Tibial nerve (tissue), 4 donors: Measurements from ENCODE around the gene MCHR1. TPM values are rescaled to one million over a fixed set of nuclear protein-coding genes. Genes with fewer than 3 reads are reported as not detected.

Experiments
- DNase-seq, 2 donors: peaks; one replicate each; pipeline ENCODE4 v3.0.0-alpha.2; 2019; ENCODE audit warnings: low spot score in 2 of 2
- H3K27ac ChIP-seq, 4 donors: fragments of 200-600 bp; sonication (generic) in 3 of 4; one replicate each; pipeline ENCODE4 v1.5.1; 2017 to 2019; ENCODE audit warnings: mild to moderate bottlenecking in 1 of 4
- H3K27me3 ChIP-seq, 2 donors: fragments of 200-600 bp; sonication (generic) in 1 of 2; one replicate each; pipeline versions ENCODE4 v1.5.1 to v1.6.0; 2017 to 2019
- H3K36me3 ChIP-seq, 3 donors: fragments of 200-600 bp; sonication (generic); one replicate each; pipeline ENCODE4 v1.5.1; 2018 to 2019
- H3K4me1 ChIP-seq, 4 donors: fragments of 200-600 bp; sonication (generic) in 3 of 4; one replicate each; pipeline ENCODE4 v1.5.1; 2017 to 2019
- H3K4me3 ChIP-seq, 4 donors: fragments of 200-600 bp; sonication (generic) in 3 of 4; one replicate each; pipeline ENCODE4 v1.5.1; 2017 to 2019; ENCODE audit warnings: mild to moderate bottlenecking in 1 of 4, moderate library complexity in 1 of 4
- H3K9me3 ChIP-seq, 4 donors: fragments of 200-600 bp; sonication (generic) in 3 of 4; one replicate each; pipeline ENCODE4 v1.5.1; 2017 to 2019
- CTCF ChIP-seq, 5 experiments: fragments of 200-600 bp in 3 of 5; fragments of 450-650 bp in 2 of 5; sonication (generic) in 3 of 5; IDR thresholded peaks; one replicate each; pipeline ENCODE4 v1.5.1; 2016 to 2019; ENCODE audit warnings: antibody characterized with exemption in 5 of 5, mild to moderate bottlenecking in 3 of 5, moderate library complexity in 2 of 5
- EP300 ChIP-seq, 2 donors: sonication (generic); formaldehyde crosslinking; IDR thresholded peaks; one replicate each; pipeline ENCODE4 v1.6.1; 2017; ENCODE audit warnings: antibody characterized with exemption in 2 of 2, mild to moderate bottlenecking in 1 of 2
- POLR2A ChIP-seq, 2 donors: fragments of 450-650 bp; IDR thresholded peaks; one replicate each; pipeline ENCODE4 v1.6.1; 2017; ENCODE audit warnings: antibody characterized with exemption in 2 of 2, mild to moderate bottlenecking in 2 of 2, moderate library complexity in 2 of 2
- WGBS, 2 donors: methylation state at CpG; one replicate each; pipeline ENCODE4 v1.1.5; 2018; 5-methylcytosine and 5-hydroxymethylcytosine counted together
- total RNA-seq, 4 donors: library from RNA; depleted of rRNA; stranded (reverse); fragments of >200 nt; gene quantifications; one replicate each; pipeline ENCODE4 v1.1.0, GENCODE V29; 2016

The MCHR1 gene
- total RNA-seq, 4 donors from 2014 or later = 0.39 to 1.0 TPM; not detected in 2

- Histone ChIP-seq H3K27me3 (no peaks in the 10 kb centered on the region), H3K36me3 (no peaks in the 10 kb centered on the region), H3K4me3 (no peak overlapping the region), H3K4me1 (peaks cover 0 to 18% (median 0%) of the 10 kb centered on the region in 4 donors), H3K9me3 (no peaks in the 10 kb centered on the region), H3K27ac (no peak overlapping the region)
- DNase-seq = no peak
- TF ChIP-seq CTCF (IDR thresholded peaks at IDR 0.05) (no peak), POLR2A (IDR thresholded peaks at IDR 0.05) (no peak), EP300 (IDR thresholded peaks at IDR 0.05) (no peak)
- 70 to 81% methylated on average over 9 of the region's 9 CpGs for WGBS, 2 donors
These were observed 26.8 kb downstream of the MCHR1 start for GRCh38 chr22:40705918-40706682.

GRCh38 chr22:40707154-40707553 lies 27.9 kb downstream of the MCHR1 start:
- WGBS, 2 donors = 89 to 93% methylated on average over 2 of the region's 2 CpGs
- H3K4me3 ChIP-seq = no peak overlapping the region
- H3K27ac ChIP-seq = no peak overlapping the region
- no peaks in the 10 kb centered on the region for H3K36me3 ChIP-seq
- DNase-seq = no peak
- TF ChIP-seq POLR2A (IDR thresholded peaks at IDR 0.05) = no peak
- no peak for TF ChIP-seq CTCF (IDR thresholded peaks at IDR 0.05)
- TF ChIP-seq EP300 (IDR thresholded peaks at IDR 0.05) = no peak
- no peaks in the 10 kb centered on the region for H3K9me3 ChIP-seq
- peaks cover 0 to 24% (median 2%) of the 10 kb centered on the region in 4 donors for H3K4me1 ChIP-seq
- no peaks in the 10 kb centered on the region for H3K27me3 ChIP-seq

GRCh38 chr22:40708177-40708576 lies 28.9 kb downstream of the MCHR1 start:
- Histone ChIP-seq H3K27me3 (no peaks in the 10 kb centered on the region), H3K4me1 (peaks cover 0 to 24% (median 2%) of the 10 kb centered on the region in 4 donors), H3K4me3 (no peak overlapping the region), H3K36me3 (no peaks in the 10 kb centered on the region), H3K27ac (no peak overlapping the region), H3K9me3 (no peaks in the 10 kb centered on the region)
- TF ChIP-seq CTCF (IDR thresholded peaks at IDR 0.05) (no peak), POLR2A (IDR thresholded peaks at IDR 0.05) (no peak), EP300 (IDR thresholded peaks at IDR 0.05) (no peak)
- DNase-seq = no peak
- WGBS, 2 donors = 86 to 99% methylated on average over 5 of the region's 5 CpGs

GRCh38 chr22:40709752-40710413 lies 30.6 kb downstream of the MCHR1 start:
- Histone ChIP-seq H3K27ac (peak overlapping the region in 3 of 4 donors; percentile 46 to 61 (median 54)), H3K27me3 (no peaks in the 10 kb centered on the region), H3K4me3 (no peak overlapping the region), H3K36me3 (no peaks in the 10 kb centered on the region), H3K4me1 (peaks cover 0 to 32% (median 2%) of the 10 kb centered on the region in 4 donors), H3K9me3 (no peaks in the 10 kb centered on the region)
- DNase-seq = peak in 1 of 2 donors; percentile 32
- 33 to 36% methylated on average over 6 of the region's 6 CpGs for WGBS, 2 donors
- no peak for TF ChIP-seq CTCF (IDR thresholded peaks at IDR 0.05)
- TF ChIP-seq EP300 (IDR thresholded peaks at IDR 0.05) = peak in 1 of 2 donors; percentile 45

- Histone ChIP-seq H3K4me1 (peaks cover 0 to 32% (median 2%) of the 10 kb centered on the region in 4 donors), H3K9me3 (no peaks in the 10 kb centered on the region), H3K4me3 (no peak overlapping the region), H3K27ac (no peak overlapping the region), H3K36me3 (no peaks in the 10 kb centered on the region), H3K27me3 (no peaks in the 10 kb centered on the region)
- 94 to 96% methylated on average over 12 of the region's 12 CpGs for WGBS, 2 donors
- DNase-seq = no peak
- no peak for TF ChIP-seq CTCF (IDR thresholded peaks at IDR 0.05)
- no peak for TF ChIP-seq EP300 (IDR thresholded peaks at IDR 0.05)
- no peak for TF ChIP-seq POLR2A (IDR thresholded peaks at IDR 0.05)
These were observed 33.0 kb downstream of the MCHR1 start for GRCh38 chr22:40712311-40712710.
